Stomach smooth muscle (tissue), 2 donors: ENCODE data around the gene ARSB.
"Not testable (repeated sequence)": the region's sequence is repeated elsewhere in the genome, so short reads cannot be mapped to it uniquely, and the experiment has no call there.

Source experiments
- H3K27ac ChIP-seq: one replicate; pipeline ENCODE4 v1.7.0; 2013; ENCODE audit warnings: mild to moderate bottlenecking, low read length, inconsistent platforms
- H3K27me3 ChIP-seq, 2 donors: one replicate each; pipeline ENCODE4 v1.7.0; 2013; ENCODE audit warnings: low read length in 2 of 2; ENCODE audit not compliant: insufficient read depth in 2 of 2, control insufficient read depth in 1 of 2
- H3K36me3 ChIP-seq, 2 donors: one replicate each; pipeline ENCODE4 v1.7.0; 2013; ENCODE audit warnings: low read length in 2 of 2; ENCODE audit not compliant: control insufficient read depth in 2 of 2, insufficient read depth in 2 of 2
- H3K4me1 ChIP-seq: one replicate; pipeline ENCODE4 v1.7.0; 2013; ENCODE audit warnings: low read length; ENCODE audit not compliant: control insufficient read depth, insufficient read depth
- H3K4me3 ChIP-seq, 2 donors: one replicate each; pipeline ENCODE4 v1.7.0; 2013; ENCODE audit warnings: low read length in 2 of 2
- H3K9ac ChIP-seq, 2 donors: one replicate each; pipeline ENCODE4 v1.7.0; 2013; ENCODE audit warnings: low read length in 2 of 2, mild to moderate bottlenecking in 1 of 2
- H3K9me3 ChIP-seq, 2 donors: one replicate each; pipeline ENCODE4 v1.7.0; 2013; ENCODE audit warnings: low read length in 2 of 2; ENCODE audit not compliant: control insufficient read depth in 2 of 2
- donor health status: healthy.
- donor health status: Pancreatic carcinoma.

The ARSB gene

DNA sequence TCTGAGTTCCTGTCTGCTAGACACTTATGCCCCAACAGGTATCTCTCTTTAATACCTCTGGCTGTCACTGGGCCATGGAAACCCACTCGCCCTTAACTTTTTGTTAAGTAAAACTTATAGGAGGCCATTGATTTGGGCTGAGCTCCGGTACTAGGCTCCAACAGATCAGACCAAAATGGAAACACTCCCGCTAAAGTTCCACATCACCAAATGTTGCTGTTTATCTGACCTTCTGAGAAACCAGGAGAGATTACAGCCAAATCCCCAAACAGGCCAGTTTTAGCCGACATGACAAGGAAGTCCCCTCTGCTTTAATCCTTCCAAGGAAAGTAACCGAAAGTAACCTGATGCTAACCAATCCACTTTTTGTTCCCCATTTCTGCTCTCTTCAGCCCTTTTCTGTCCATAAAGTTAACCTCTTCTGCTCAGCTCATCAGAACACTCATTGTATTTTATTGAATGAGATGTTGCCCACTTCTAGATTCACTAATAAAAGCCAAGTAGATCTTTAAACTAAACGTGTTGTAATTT lies 221.4 kb downstream of the ARSB start:
- Histone ChIP-seq H3K4me3 (no peak overlapping the region), H3K27me3 (no peaks in the 10 kb centered on the region), H3K9ac (no peak overlapping the region), H3K4me1 (peaks cover 22% of the 10 kb centered on the region), H3K36me3 (no peaks in the 10 kb centered on the region), H3K27ac (no peak overlapping the region), H3K9me3 (no peaks in the 10 kb centered on the region)

DNA sequence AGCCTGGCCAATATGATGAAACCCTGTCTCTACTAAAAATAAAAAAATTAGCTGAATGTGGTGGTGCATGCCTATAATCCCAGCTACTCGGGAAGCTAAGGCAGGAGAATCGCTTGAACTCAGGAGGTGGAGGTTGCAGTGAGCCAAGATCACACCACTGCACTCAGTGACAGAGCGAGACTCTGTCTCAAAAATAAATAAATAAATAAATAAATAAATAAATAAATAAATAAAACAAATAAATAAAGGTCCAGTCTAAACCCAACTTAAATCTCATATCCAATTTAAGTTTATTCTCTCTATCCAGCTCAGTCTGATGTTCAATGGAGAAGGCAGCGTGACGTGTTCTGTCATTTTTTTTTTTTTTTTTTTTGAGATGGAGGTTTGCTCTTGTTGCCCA lies 222.4 kb downstream of the ARSB start:
- not testable (repeated sequence) for H3K9ac ChIP-seq, H3K4me3 ChIP-seq, H3K9me3 ChIP-seq, H3K36me3 ChIP-seq, H3K27me3 ChIP-seq, H3K27ac ChIP-seq
- peaks cover 25% of the 10 kb centered on the region for H3K4me1 ChIP-seq

DNA sequence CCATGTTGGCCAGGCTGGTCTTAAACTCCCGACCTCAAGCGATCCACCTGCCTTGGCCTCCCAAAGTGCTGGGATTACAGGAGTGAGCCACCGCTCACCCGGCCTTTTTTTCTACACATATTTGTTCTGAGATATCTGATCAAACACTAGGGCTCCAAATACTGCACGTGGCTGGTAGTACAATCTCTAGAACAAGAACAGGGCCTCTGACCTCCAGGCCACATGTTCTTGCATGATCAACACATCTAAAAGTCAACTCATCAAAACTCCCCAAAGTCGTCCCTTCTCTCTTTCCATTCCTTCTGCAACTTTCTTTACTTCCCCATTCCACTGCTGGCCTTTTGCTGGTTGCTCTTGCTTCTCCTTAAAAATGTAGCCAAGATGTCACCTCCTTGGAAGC lies 223.3 kb downstream of the ARSB start:
- H3K9me3 ChIP-seq = no peaks in the 10 kb centered on the region
- no peaks in the 10 kb centered on the region for H3K36me3 ChIP-seq
- H3K4me3 ChIP-seq = no peak overlapping the region
- H3K9ac ChIP-seq = no peak overlapping the region
- H3K27me3 ChIP-seq = no peaks in the 10 kb centered on the region
- peaks cover 25% of the 10 kb centered on the region for H3K4me1 ChIP-seq
- no peak overlapping the region for H3K27ac ChIP-seq

DNA sequence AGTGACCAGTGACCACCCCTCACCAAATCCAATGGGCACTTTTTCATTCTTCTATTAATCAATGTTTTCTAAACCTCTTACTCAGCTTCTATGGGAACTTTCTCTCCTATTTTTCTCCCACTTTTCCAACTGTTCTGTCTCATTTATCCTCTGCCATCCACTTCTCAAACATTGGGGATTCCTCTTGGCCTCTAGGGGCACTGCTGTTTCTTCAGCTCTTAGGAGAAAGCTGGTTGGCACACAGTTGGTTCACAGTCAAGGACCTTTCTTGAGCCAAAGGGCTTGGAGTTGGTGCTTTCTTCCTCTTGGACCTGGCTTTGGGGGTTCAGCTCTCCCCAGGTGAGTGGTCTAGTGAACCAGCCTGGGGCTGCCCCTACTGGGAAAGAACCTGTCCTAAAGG lies 224.3 kb downstream of the ARSB start:
- no peaks in the 10 kb centered on the region for H3K27me3 ChIP-seq
- no peak overlapping the region for H3K27ac ChIP-seq
- no peak overlapping the region for H3K4me3 ChIP-seq

DNA sequence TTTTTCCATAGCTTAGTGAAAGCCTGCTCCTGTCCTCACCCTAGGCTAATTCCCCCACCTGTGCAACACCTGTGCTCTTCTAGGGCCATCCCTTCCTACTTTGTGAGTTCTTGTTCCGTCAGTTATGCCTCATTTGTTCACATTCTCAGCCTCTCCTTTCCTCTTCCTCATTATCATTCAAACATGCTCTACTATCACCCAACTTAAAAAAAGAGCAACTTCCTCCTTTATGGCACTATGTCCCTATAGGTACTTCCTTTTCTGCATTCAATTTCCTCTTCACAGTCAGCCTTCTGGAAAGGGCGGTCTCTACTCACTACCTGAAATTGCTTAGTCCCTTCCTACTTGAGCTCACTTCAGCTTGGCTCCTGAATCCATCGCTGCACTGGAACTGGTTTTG lies 224.7 kb downstream of the ARSB start:
- no peaks in the 10 kb centered on the region for H3K27me3 ChIP-seq
- no peaks in the 10 kb centered on the region for H3K36me3 ChIP-seq
- no peak overlapping the region for H3K9ac ChIP-seq
- no peak overlapping the region for H3K27ac ChIP-seq
- no peak overlapping the region for H3K4me3 ChIP-seq
- H3K9me3 ChIP-seq = no peaks in the 10 kb centered on the region
- H3K4me1 ChIP-seq = peaks cover 11% of the 10 kb centered on the region

More for the DNA sequence above, 224.3 kb downstream of the ARSB start:
- Histone ChIP-seq H3K36me3 (no peaks in the 10 kb centered on the region), H3K9ac (no peak overlapping the region), H3K9me3 (no peaks in the 10 kb centered on the region), H3K4me1 (peaks cover 15% of the 10 kb centered on the region)

DNA sequence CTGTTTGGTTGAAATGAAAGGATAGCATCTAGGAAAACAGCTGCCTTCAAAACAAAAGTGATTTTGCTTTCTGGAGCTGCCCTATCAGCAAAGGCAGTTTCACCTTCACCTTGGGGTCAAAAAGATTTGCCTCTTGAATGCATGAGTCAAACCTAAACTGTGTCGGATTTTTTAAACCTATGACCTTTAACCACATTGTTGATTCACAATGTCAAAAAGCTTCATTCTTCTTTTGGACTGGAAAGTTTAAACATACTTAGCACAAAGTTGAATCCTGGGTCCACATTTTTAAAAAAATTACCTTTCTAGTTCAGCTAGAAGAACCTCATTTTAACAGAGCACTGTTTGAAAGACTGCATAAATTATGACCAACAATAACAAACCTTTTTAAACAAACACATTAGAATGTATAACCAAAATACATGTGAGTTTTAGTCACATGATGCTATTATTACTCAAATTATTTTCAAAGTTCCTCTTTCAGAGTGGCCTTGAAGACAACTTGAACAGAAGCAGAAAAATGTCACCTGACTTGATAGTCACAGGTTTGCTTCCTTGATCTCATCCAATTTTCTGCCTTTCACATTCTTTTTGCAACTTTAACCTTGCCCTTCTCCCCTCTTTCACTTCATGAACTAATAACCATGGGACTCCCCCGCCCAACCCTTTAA lies 226.8 kb downstream of the ARSB start:
- Histone ChIP-seq H3K27ac (no peak overlapping the region), H3K9me3 (no peaks in the 10 kb centered on the region), H3K4me1 (peaks cover 7% of the 10 kb centered on the region), H3K27me3 (no peaks in the 10 kb centered on the region), H3K4me3 (no peak overlapping the region), H3K36me3 (no peaks in the 10 kb centered on the region), H3K9ac (no peak overlapping the region)

DNA sequence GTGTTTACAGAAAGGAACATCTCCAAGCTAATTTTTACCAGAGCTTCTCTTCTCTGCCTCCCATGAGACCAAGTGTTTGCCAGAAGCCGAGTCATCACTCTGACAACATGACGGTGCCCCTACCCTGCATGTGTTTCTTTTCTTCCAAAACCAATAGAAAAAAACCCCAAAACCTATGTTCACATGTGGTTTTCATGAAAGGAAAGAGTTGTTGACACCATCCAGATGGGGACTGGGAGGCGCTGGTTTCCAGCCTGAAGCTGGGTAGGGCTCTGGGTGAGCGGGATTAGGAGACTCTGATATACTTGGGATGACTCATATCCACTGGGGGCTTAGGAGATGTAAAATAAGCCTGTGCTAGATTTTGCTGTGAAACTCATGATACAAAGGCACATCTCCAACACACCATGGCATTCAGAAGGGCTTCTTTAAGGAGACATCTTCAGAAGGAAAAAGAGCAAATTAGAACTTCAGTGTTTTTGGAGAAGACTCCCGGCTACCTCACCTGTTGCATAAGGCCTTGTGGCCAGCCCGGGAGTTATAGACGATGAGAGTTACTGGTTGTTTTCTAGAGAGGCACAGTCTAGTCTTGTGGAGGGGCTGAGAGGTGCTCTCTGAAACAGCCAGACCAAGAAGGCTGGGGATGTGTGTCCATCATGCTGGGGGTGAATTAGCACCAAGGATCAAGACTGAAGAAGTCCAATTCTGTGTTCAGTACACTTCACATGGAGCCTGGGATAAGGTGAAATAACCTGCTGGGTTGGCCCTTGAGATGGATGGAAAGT lies 227.6 kb downstream of the ARSB start:
- H3K27me3 ChIP-seq = no peaks in the 10 kb centered on the region
- H3K9me3 ChIP-seq = no peaks in the 10 kb centered on the region
- H3K4me1 ChIP-seq = peaks cover 7% of the 10 kb centered on the region
- no peak overlapping the region for H3K9ac ChIP-seq
- no peaks in the 10 kb centered on the region for H3K36me3 ChIP-seq
- H3K27ac ChIP-seq = no peak overlapping the region
- H3K4me3 ChIP-seq = no peak overlapping the region

DNA sequence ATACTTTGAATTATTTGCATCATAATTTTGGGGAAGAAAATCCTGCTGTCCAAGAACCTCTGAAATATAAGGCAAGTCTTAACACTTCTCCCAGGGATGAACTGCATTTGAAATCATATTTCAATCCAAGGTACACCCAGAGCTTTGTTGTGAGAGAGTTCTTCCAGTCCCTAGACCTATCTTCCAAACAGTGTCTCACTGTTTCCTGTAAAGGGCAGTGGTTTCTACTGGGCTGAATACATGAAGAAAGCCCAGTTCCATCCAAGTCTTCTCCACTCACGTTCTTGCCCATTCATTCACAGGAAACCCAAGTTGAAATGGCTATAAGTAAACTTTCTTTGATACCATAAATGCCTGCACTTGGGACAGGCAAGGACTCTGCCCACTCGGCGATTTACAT lies 228.3 kb downstream of the ARSB start:
- Histone ChIP-seq H3K9me3 (no peaks in the 10 kb centered on the region), H3K4me3 (no peak overlapping the region), H3K9ac (no peak overlapping the region), H3K36me3 (no peaks in the 10 kb centered on the region), H3K27ac (no peak overlapping the region), H3K4me1 (peaks cover 7% of the 10 kb centered on the region), H3K27me3 (no peaks in the 10 kb centered on the region)

DNA sequence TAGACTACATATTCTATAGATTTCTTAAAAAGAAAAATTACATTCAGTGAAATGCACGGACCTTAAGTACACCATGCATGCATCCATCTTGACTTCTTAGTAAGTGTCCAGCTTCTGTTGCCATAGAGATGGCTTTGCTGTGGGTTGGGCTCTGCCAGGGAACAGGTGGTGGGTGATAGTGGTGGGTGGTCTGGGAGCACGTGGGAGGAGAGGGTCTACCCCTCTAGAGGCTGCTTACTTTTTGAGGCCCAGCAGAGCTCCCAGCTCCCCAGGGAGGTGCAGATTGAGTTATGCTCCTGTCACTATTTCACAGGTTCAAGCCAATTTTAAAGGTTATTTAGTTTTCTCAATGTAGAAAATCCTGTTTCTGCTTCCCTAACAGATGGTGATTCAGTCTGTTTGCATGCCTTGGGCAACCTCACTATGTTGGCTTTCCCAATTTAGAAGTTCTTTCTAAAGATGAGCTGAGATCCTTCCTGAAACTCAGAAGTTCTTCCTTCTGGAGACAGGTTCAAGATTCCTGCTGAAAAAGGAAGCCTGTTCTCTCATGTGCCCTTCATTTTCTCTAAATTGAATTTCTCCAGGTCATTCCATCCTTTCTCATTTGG lies 229.2 kb downstream of the ARSB start:
- no peak overlapping the region for H3K9ac ChIP-seq
- H3K27me3 ChIP-seq = no peaks in the 10 kb centered on the region
- H3K4me3 ChIP-seq = no peak overlapping the region
- H3K36me3 ChIP-seq = no peaks in the 10 kb centered on the region
- H3K9me3 ChIP-seq = no peaks in the 10 kb centered on the region
- H3K4me1 ChIP-seq = peaks cover 7% of the 10 kb centered on the region
- no peak overlapping the region for H3K27ac ChIP-seq

DNA sequence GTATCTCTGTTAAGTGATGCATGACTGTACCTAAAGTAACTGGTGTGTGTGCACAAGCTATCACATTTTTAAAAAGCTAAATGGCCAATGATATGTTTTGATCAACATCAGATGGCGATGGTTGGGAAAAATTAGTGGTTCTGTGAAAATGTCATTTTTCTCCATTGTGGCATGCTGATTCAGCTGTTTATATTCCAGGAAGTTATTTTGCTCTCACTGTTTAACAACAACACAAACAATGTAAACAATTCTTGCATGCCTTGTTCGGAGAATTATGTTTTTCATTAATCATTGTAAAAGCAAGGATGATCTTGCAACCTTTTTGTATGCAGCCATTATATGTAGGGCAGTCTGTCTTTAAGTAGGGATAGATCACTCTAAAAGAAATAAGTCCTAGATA lies 230.5 kb downstream of the ARSB start:
- no peak overlapping the region for H3K4me3 ChIP-seq

More for the DNA sequence above, 230.5 kb downstream of the ARSB start:
- H3K36me3 ChIP-seq = no peaks in the 10 kb centered on the region
- H3K9ac ChIP-seq = no peak overlapping the region
- no peaks in the 10 kb centered on the region for H3K27me3 ChIP-seq
- no peaks in the 10 kb centered on the region for H3K9me3 ChIP-seq
- peaks cover 7% of the 10 kb centered on the region for H3K4me1 ChIP-seq
- H3K27ac ChIP-seq = no peak overlapping the region
